ENCODE measurements around the gene RAB28.
"Not testable (repeated sequence)": the region's sequence is repeated elsewhere in the genome, so short reads cannot be mapped to it uniquely, and the experiment has no call there.

The RAB28 gene

GRCh38 chr4:13445841-13446790 lies 38.0 kb downstream of the RAB28 start:
- DNase-seq = no peak

GRCh38 chr4:13441506-13441905 lies 42.6 kb downstream of the RAB28 start:
- no peak for DNase-seq

- DNase-seq = no peak
Measured at GRCh38 chr4:13436962-13437361, 47.2 kb downstream of the RAB28 start.

GRCh38 chr4:13432453-13432852 lies 51.7 kb downstream of the RAB28 start:
- DNase-seq = no peak

- DNase-seq = no peak
Measured at GRCh38 chr4:13430834-13431568, 53.1 kb downstream of the RAB28 start.

- no peak for DNase-seq
Measured at GRCh38 chr4:13427599-13428325, 56.4 kb downstream of the RAB28 start.

GRCh38 chr4:13415068-13415785 lies 68.9 kb downstream of the RAB28 start:
- no peak for DNase-seq

GRCh38 chr4:13413729-13414437 lies 70.3 kb downstream of the RAB28 start:
- DNase-seq = no peak

GRCh38 chr4:13411942-13412341 lies 72.2 kb downstream of the RAB28 start:
- DNase-seq = no peak

- no peak for DNase-seq
Measured at GRCh38 chr4:13409324-13409723, 74.8 kb downstream of the RAB28 start.

GRCh38 chr4:13406156-13406555 lies 78.0 kb downstream of the RAB28 start:
- not testable (repeated sequence) for DNase-seq

- DNase-seq = no peak
Measured at GRCh38 chr4:13403833-13404232, 80.3 kb downstream of the RAB28 start.

GRCh38 chr4:13403326-13403725 lies 80.8 kb downstream of the RAB28 start:
- no peak for DNase-seq

- DNase-seq = no peak
Measured at GRCh38 chr4:13399257-13399656, 84.9 kb downstream of the RAB28 start.

GRCh38 chr4:13396161-13396560 lies 88.0 kb downstream of the RAB28 start:
- DNase-seq = no peak

- not testable (repeated sequence) for DNase-seq
Measured at GRCh38 chr4:13389901-13390300, 94.2 kb downstream of the RAB28 start.

- no peak for DNase-seq
Measured at GRCh38 chr4:13386405-13387107, 97.6 kb downstream of the RAB28 start.

GRCh38 chr4:13384055-13384454 lies 100.1 kb downstream of the RAB28 start:
- no peak for DNase-seq

GRCh38 chr4:13378973-13379759 lies 105.0 kb downstream of the RAB28 start:
- DNase-seq = no peak

- no peak for DNase-seq
Measured at GRCh38 chr4:13371048-13371447, 113.1 kb downstream of the RAB28 start.
